ENCODE measurements around the gene CDKN2B.

The CDKN2B gene

GRCh38 chr9:22033012-22033630, 24.0 kb upstream of the CDKN2B start:
- H3K27ac Mint-ChIP-seq, result no peak overlapping the region
- TF ChIP-seq CTCF (IDR thresholded peaks at IDR 0.05; ENCODE audit: unreplicated experiment in 3 of 3), result no peak
- peaks cover 6% of the 10 kb centered on the region for H3K27me3 Mint-ChIP-seq (ENCODE audit: low read depth)
- H3K9me3 Mint-ChIP-seq, result no peaks in the 10 kb centered on the region
- H3K36me3 Mint-ChIP-seq (ENCODE audit: low read depth), result no peaks in the 10 kb centered on the region
- no peak overlapping the region for H3K4me3 Mint-ChIP-seq
- no peaks in the 10 kb centered on the region for H3K4me1 Mint-ChIP-seq

GRCh38 chr9:22031655-22032411, 22.7 kb upstream of the CDKN2B start:
- Mint-ChIP-seq H3K27ac (no peak overlapping the region), H3K27me3 (ENCODE audit: low read depth) (peaks cover 6% of the 10 kb centered on the region), H3K9me3 (no peaks in the 10 kb centered on the region), H3K36me3 (ENCODE audit: low read depth) (no peaks in the 10 kb centered on the region), H3K4me3 (no peak overlapping the region), H3K4me1 (no peaks in the 10 kb centered on the region)
- no peak for TF ChIP-seq CTCF (IDR thresholded peaks at IDR 0.05; ENCODE audit: unreplicated experiment in 3 of 3)

GRCh38 chr9:22030101-22030598, 21.0 kb upstream of the CDKN2B start:
- Mint-ChIP-seq H3K4me3 (no peak overlapping the region), H3K27ac (no peak overlapping the region), H3K36me3 (ENCODE audit: low read depth) (no peaks in the 10 kb centered on the region), H3K4me1 (no peaks in the 10 kb centered on the region), H3K9me3 (no peaks in the 10 kb centered on the region), H3K27me3 (ENCODE audit: low read depth) (no peaks in the 10 kb centered on the region)
- TF ChIP-seq CTCF (IDR thresholded peaks at IDR 0.05; ENCODE audit: unreplicated experiment in 3 of 3), result no peak

- H3K4me3 Mint-ChIP-seq, result no peak overlapping the region
- no peaks in the 10 kb centered on the region for H3K9me3 Mint-ChIP-seq
- H3K4me1 Mint-ChIP-seq, result no peaks in the 10 kb centered on the region
- no peaks in the 10 kb centered on the region for H3K27me3 Mint-ChIP-seq (ENCODE audit: low read depth)
- H3K27ac Mint-ChIP-seq, result no peak overlapping the region
- no peaks in the 10 kb centered on the region for H3K36me3 Mint-ChIP-seq (ENCODE audit: low read depth)
- TF ChIP-seq CTCF (IDR thresholded peaks at IDR 0.05; ENCODE audit: unreplicated experiment in 3 of 3), result no peak
These were observed 20.1 kb upstream of the CDKN2B start for GRCh38 chr9:22029231-22029630.

- H3K27me3 Mint-ChIP-seq (ENCODE audit: low read depth), result no peaks in the 10 kb centered on the region
These were observed 19.3 kb upstream of the CDKN2B start for GRCh38 chr9:22028394-22028793.

More at GRCh38 chr9:22028394-22028793, 19.3 kb upstream of the CDKN2B start:
- H3K36me3 Mint-ChIP-seq (ENCODE audit: low read depth), result no peaks in the 10 kb centered on the region
- TF ChIP-seq CTCF (IDR thresholded peaks at IDR 0.05; ENCODE audit: unreplicated experiment in 3 of 3), result no peak
- no peak overlapping the region for H3K4me3 Mint-ChIP-seq
- H3K9me3 Mint-ChIP-seq, result no peaks in the 10 kb centered on the region
- no peak overlapping the region for H3K27ac Mint-ChIP-seq
- no peaks in the 10 kb centered on the region for H3K4me1 Mint-ChIP-seq

Measured in nephron (organoid).